ENCODE data around the gene CASR. TPM values are rescaled to one million over a fixed set of nuclear protein-coding genes. Genes with fewer than 3 reads are reported as not detected.

CASR gene
- total and polyA plus RNA-seq, 9 donors, result 0.08 to 2.6 (median 0.22) TPM

- DNase-seq, result no peak
- intact Hi-C loops (cut with DNase I), result no loop called here
- Histone ChIP-seq H3K27ac (no peak overlapping the region), H3K36me3 (no peaks in the 10 kb centered on the region), H3K4me3 (no peak overlapping the region), H3K4me1 (ENCODE audit: insufficient read depth) (no peaks in the 10 kb centered on the region), H3K27me3 (no peaks in the 10 kb centered on the region), H3K9me3 (no peaks in the 10 kb centered on the region)
- TF ChIP-seq POLR2A (IDR thresholded peaks at IDR 0.05) (no peak), EP300 (IDR thresholded peaks at IDR 0.05) (no peak)
- TF ChIP-seq, protein P1, sequence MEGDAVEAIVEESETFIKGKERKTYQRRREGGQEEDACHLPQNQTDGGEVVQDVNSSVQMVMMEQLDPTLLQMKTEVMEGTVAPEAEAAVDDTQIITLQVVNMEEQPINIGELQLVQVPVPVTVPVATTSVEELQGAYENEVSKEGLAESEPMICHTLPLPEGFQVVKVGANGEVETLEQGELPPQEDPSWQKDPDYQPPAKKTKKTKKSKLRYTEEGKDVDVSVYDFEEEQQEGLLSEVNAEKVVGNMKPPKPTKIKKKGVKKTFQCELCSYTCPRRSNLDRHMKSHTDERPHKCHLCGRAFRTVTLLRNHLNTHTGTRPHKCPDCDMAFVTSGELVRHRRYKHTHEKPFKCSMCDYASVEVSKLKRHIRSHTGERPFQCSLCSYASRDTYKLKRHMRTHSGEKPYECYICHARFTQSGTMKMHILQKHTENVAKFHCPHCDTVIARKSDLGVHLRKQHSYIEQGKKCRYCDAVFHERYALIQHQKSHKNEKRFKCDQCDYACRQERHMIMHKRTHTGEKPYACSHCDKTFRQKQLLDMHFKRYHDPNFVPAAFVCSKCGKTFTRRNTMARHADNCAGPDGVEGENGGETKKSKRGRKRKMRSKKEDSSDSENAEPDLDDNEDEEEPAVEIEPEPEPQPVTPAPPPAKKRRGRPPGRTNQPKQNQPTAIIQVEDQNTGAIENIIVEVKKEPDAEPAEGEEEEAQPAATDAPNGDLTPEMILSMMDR (IDR thresholded peaks at IDR 0.05), result no peak
- 89 to 98% (median 96%) methylated on average over 1 of the region's 1 CpG for WGBS, 3 donors
Measured at GRCh38 chr3:122217901-122218300, 34.4 kb downstream of the CASR start.

DNA sequence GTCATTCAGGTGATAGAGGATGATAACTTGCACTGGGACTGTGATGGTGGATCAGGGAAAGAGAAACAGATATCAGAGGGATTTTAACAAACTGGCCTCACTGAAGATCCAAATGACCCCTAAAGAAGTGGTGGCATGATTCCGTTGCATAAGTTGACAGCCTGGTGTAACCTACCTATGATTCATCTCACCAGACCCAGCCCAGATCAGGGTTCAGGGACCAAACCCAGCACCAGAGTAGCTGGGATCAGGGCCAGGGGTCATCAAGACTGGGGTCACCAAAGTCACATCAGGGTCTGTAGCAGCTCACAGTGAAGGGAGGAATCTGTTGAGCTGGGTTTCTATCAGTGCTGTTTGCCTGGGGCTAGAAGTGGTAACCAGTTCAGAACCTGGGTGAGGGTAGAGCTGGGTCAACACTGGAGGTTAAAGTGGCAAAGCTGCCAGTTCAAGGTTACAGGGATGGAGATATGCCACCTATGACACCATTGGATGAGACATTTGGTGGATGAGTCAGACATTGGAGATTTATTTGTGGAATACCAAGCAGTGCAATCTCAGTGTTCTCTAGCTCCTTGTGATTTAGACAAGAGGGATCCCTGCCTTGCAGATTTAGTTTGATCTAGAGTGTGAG is 35.9 kb downstream of the CASR start:
- TF ChIP-seq EP300 (IDR thresholded peaks at IDR 0.05) (no peak), POLR2A (IDR thresholded peaks at IDR 0.05) (no peak)
- TF ChIP-seq, protein P1 (IDR thresholded peaks at IDR 0.05), result no peak
- DNase-seq, result no peak
- no peaks in the 10 kb centered on the region for H3K4me1 ChIP-seq (ENCODE audit: insufficient read depth)
- no peaks in the 10 kb centered on the region for H3K36me3 ChIP-seq
- H3K27ac ChIP-seq, result no peak overlapping the region
- WGBS, 3 donors, result 72 to 80% (median 79%) methylated on average over 1 of the region's 1 CpG
- no peak overlapping the region for H3K4me3 ChIP-seq
- no peaks in the 10 kb centered on the region for H3K27me3 ChIP-seq
- intact Hi-C loops (cut with DNase I), result no loop called here
- no peaks in the 10 kb centered on the region for H3K9me3 ChIP-seq

GRCh38 chr3:122227036-122227781 is 43.7 kb downstream of the CASR start:
- no peaks in the 10 kb centered on the region for H3K27me3 ChIP-seq
- no peak overlapping the region for H3K4me3 ChIP-seq
- intact Hi-C loops (cut with DNase I), result no loop called here
- 93 to 94% (median 93%) methylated on average over 15 to 23 of the region's 23 CpGs for WGBS, 3 donors
- no peak for DNase-seq
- H3K27ac ChIP-seq, result no peak overlapping the region
- H3K36me3 ChIP-seq, result no peaks in the 10 kb centered on the region
- TF ChIP-seq, protein P1 (IDR thresholded peaks at IDR 0.05), result no peak
- TF ChIP-seq EP300 (IDR thresholded peaks at IDR 0.05), result no peak
- TF ChIP-seq POLR2A (IDR thresholded peaks at IDR 0.05), result no peak
- no peaks in the 10 kb centered on the region for H3K9me3 ChIP-seq
- no peaks in the 10 kb centered on the region for H3K4me1 ChIP-seq (ENCODE audit: insufficient read depth)

DNA sequence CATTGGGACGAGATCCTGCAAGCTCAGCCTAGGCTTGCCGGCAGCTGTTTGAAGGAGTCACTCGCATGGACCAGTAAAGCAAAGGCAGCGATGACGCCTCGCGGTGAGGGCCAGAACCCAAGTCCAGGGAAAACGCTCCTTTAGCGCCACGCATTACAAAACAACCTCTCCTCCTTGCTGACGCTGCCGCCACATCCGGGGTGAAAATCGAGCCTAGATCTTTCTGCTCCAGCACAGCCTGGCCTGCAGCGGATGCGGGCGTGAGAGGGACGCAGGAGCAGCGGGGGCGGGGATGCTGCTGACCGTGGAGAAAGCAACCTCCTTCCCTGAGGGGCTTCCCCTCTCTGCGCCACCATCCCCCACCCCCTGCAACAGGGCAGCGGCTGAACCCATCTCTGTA is 46.7 kb downstream of the CASR start:
- WGBS, 3 donors, result 77 to 84% (median 84%) methylated on average over 23 of the region's 23 CpGs

More for the DNA sequence above, 46.7 kb downstream of the CASR start:
- Histone ChIP-seq H3K9me3 (no peaks in the 10 kb centered on the region), H3K4me1 (ENCODE audit: insufficient read depth) (no peaks in the 10 kb centered on the region), H3K27me3 (no peaks in the 10 kb centered on the region), H3K27ac (no peak overlapping the region), H3K36me3 (no peaks in the 10 kb centered on the region), H3K4me3 (no peak overlapping the region)
- no peak for DNase-seq
- intact Hi-C loops (cut with DNase I), result no loop called here
- TF ChIP-seq EP300 (IDR thresholded peaks at IDR 0.05), result no peak
- TF ChIP-seq POLR2A (IDR thresholded peaks at IDR 0.05), result no peak
- TF ChIP-seq, protein P1 (IDR thresholded peaks at IDR 0.05), result no peak

Data from ovary (tissue), 9 donors.